NCI-H1092 (cell line): ENCODE measurements around the gene WDR45B.
"Not testable (repeated sequence)": the region's sequence is repeated elsewhere in the genome, so short reads cannot be mapped to it uniquely, and the experiment has no call there.

ENCODE experiments used
- DNase-seq: peaks from one replicate; lab custom pipeline; 2025; lab: John Stamatoyannopoulos, UW

WDR45B gene

DNA sequence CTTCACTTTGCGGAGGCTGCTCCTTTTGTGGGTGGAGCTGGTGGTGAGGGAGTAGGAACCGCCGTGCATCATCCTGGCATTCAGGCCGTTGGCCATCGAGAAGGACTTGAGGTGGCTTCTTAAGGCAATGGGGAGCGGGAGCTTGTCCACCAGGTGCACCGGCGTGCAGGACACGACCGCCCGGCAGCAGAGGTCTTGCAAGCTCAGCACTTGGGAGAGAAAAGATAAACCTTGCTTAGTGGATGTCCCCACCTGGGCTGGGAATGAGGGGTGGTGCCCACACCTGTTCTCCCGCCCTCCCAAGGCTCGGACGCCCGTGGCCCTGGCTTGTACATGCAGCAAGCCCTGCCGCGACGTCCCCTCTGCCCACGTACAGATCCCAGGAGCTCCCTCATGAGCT lies 9.7 kb upstream of the WDR45B start:
- no peak for DNase-seq

DNA sequence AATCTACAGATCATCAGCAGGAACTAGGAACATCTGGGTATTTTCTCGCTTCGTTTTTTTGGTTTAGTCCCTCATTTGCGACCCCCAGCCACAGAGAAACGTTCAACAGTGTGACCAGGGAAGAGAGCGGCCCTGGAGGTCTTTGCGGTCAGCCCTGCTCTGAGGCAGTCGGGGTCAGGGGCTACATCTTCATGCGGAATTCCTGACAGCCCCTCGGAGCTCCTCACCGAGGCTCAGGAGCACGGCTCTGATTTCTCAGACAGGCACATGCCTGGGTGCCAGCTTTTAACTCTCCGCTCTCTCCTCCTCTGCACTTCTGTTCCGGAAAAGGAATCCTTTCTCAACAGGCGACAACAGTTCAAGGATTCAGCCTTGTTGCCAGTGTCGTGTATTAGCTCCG lies 8.0 kb upstream of the WDR45B start:
- DNase-seq: no peak

DNA sequence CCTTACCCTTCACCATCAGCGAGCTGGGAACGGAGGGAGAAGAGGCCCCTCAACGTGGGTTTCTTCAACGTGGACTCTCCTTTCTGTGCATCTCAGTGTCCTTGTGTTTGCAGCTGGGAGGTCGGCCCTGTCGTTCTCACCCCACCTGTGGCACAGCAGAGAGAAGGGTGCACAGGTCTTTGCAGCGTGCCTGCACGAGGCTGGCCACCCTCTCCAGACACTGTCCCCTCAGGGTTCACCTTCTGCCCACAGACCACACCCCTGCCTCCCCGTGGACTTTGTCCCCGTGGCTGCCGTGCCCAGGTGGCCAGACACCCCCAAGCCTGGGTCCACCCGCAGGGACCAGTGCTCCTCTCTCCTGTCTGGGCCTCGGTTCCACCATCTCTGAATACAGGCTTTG lies 7.3 kb upstream of the WDR45B start:
- DNase-seq: no peak

DNA sequence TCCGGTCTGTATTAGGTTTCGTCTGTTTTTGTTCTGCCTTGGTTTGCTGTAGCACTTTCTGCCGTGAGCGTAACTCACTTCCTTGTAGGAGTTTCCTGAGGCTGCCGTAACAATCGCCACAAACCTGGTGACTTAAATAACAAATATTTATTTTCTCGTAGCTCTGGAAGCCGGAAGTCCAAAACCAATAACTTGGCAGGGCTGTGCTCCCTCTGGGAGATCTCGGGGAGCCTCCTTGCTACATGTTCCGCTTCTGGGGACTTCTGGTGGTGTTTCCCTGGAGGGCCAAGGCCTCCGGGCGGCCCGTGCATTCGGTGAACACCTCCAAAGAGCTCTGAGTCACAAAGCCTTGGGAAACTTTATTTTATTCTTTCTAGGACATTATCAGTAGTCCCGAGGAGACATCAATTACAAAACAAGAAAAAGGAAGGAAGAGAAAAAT lies 6.8 kb upstream of the WDR45B start:
- DNase-seq: no peak

DNA sequence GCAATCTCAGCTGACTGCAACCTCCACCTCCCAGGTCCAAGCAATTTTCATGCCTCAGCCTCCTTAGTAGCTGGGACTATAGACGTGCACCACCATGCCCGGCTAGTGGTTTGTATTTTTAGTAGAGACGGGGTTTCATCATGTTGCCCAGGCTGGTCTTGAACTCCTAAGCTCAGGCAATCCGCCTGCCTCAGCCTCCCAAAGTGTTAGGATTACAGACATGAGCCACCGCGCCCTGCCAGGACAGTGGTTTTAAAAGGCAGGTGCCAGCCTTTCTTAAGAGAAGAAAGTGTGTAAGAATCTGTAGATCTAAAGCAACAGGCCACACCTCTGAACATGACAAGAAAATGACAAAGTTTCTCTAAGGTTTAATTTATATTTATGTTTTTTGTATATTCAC lies 6.4 kb upstream of the WDR45B start:
- not testable (repeated sequence) for DNase-seq

DNA sequence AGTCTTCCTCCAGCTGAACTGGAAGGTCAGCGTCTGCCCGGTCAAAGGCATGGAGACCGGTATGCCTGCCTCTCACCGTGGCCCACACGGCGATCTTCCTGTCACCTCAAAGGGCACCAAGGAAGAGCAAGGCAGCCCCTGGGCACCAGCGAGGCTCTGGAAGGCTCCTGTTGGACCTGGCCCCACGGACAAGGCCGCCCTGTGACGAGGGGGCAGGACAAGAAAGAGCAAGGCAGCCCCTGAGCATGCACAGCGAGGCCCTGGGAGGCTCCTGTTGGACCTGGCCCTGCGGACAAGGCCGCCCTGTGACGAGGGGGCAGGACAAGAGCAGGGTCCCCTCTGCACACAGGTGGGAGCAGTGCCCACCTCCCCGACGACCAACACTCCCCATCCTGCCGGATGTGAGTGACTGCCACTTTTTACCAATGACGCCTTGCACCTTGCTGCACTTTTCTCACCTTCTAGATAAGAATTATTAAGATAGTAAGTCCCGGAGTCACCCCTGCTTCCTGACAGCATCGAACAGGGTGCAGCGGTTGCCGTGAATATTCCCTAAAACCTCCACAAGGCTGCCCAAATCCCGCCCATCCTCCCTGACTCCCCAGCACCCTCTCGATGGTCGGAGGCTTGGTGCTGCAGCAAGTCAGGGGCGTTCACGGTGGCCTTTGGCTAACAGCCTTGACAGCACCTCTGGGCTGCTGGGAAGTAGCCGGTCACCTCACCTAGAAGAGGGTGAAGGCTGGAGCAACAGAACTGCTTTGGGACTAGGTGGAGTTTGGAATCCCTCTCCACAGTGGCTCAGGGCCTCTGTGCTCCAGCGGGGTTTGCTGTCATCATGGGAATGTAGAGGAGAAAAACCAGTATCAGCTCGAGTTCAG lies 5.6 kb upstream of the WDR45B start:
- no peak for DNase-seq

DNA sequence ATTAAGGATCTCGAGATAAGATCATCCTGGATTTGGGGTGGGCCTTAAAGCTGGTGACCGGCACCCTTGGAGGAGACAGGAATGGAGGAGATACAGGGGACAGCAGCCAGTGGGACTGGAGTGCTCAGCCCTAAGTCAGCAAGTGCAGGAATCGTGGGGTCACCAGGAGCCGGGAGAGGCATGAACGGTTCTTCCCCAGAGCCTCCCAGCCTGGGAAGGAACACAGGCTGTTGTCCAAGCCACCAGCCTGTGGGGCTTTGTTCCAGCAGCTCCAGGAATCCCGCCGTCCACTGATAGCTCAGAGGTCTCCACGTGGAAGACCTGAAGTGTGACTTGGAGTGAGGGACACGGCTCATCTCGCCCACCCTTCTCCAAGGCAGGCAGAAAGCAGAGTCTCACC lies 2.5 kb upstream of the WDR45B start:
- no peak for DNase-seq

DNA sequence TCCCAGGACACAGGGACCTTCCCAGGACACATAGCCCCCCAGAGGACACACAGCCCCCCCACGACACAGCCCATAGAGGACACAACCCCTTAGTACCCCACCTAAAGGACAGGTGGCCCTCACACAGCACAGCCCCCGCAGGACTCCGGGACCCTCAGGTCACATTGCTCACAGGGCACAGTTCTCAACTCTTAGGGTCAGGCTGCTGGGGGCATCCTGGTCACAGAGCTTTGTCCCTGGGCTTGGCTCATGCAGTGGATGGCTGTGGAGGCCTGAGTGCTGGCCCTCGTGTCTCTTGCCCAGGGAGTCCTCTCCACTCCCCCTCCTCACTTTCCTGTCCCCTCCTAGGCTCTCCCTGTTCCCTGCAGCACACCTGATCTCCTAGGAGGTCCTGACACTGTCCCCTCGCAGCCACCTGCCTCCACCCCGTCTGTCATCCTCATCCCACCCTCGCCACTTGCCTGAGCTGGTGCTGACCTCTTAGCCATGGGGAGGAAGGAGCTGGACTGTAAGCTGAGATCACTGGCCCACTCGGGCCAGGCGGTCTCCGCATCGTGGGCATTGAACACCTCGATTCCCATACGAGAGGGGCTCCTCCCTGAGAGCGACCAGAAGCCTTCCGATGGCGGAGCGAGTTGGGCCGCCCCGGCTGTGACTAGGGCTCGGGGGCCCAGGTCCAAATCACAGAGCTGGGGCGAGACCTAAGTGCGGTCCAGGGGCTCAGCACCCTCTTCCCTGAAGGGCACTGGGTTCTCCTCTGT lies 1.4 kb upstream of the WDR45B start:
- no peak for DNase-seq

DNA sequence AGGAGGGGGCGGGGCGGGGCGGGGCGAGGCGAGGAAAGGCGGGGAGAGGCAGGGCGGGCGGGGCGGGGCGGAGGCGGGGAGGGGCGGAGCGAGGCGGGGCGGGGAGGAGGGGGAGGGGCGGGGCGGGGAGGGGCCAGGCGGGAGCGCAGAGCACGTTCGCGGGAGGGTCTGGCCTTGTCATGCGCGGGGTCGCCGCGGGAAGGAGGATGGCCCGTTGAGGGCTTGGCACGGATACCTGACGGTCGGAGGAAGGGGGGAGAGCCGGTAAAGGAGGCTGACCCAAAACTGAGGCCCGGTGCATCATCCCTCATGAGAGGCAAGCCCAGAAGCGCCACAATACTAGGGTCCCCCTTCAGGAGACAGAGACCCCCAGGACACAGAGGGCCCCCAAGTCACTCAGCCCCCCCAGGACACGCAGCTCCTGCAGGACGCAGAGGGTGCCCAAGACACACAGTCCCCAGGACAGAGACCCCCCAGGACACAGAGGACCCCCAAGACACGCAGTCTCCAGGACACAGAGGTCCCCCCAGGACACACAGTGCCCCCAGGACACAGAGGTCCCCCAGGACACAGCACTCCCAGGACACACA lies 593 bp upstream of the WDR45B start:
- no peak for DNase-seq

DNA sequence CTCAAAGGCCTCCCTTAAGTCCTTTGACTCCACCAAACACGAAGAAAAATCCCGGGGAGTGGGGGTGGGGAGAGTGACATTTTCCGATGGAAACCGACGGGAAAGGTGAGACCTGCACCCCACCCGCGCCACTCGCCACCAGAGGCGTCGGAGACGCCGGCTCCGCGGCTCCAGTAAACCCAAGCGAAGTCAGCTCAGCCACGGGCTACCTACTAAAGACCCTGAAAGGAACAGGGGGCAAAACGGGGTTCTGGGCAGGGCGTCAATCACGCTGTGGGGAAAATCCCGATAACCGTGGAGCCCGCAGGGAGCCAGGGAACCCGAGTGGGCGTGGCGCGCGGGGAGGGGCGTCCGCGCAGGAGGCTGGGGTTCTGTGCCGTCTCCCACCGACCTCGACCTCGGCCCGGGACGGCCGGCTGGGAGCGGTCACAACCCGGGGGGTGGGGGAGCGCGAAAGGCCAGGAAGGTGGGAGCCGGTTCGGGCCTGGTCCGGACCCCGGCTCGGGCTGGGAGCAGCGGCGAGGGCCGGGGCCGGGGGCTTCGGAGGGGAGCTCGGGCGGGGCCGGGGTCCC lies 565 bp downstream of the WDR45B start:
- DNase-seq: no peak

DNA sequence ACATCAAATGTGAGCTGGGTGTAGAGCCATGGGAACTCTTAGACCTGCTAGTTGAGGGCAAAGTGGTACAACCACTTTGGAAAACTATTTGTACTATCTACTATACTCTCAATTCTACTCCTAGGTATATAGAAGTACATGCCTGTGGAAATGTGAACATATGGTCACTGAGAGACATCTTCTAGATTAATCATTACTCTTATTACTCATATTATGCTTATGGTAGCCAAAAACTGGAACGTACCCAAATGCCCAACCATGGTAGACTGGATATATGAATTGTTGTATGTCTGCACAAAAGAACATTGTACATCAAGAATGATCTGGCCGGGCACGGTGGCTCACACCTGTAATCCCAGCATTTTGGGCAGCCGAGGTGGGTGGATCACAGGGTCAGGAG lies 2.7 kb downstream of the WDR45B start:
- no peak for DNase-seq

DNA sequence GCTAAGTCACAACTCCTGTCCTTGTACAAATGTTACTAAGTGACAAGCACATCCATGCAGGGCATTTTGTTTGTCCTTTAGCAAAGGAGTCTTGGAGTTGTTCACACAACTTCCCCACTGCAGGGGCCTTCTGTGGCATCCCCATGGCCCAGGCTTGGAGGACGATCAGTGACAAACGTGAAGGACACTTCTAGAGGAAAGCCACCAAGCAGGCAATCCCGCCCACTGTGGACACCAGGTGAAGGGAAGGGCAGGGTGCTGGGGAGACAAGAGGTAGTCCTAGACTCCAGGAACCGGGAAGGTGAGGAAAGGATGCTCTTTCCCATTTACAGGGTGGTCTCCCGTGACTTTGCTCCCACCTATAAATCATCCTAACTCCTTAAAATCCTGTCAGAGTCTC lies 4.1 kb downstream of the WDR45B start:
- DNase-seq: no peak

DNA sequence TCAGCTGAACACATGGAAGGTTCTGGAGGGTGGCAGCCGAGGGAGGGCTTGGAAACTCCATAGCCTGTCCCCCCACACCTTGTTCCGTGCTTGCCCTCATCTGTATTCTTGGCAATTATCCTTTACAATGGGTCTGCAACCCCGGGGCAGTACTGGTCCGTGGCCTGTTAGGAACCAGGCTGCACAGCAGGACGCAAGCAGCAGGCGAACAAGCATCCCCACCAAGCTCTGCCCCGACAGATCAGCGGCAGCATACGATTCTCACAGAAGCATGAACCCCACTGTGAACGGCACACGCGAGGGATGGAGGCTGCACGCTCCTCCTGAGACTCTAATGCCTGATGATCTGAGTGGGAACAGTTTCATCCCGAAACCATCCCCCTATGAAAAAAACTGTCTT lies 6.2 kb downstream of the WDR45B start:
- DNase-seq: no peak

DNA sequence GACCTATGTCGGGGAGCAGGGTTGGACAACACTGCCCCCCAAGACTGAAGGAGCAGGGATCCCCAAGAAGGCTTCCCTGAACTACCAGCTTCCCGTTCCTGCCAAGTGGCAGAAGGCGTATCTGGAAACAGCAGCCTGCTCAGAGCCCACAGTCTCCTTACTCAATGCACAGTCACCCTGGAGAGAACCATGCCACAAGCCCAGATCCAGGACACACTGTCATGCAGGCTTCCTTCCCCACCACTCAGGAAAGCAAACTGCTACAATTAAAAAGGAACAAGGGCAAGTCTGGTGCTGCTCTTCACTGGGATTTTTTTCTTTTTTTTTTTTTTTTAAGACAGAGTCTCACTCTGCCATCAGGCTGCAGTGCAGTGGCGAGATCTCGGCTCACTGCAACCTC lies 8.2 kb downstream of the WDR45B start:
- no peak for DNase-seq

DNA sequence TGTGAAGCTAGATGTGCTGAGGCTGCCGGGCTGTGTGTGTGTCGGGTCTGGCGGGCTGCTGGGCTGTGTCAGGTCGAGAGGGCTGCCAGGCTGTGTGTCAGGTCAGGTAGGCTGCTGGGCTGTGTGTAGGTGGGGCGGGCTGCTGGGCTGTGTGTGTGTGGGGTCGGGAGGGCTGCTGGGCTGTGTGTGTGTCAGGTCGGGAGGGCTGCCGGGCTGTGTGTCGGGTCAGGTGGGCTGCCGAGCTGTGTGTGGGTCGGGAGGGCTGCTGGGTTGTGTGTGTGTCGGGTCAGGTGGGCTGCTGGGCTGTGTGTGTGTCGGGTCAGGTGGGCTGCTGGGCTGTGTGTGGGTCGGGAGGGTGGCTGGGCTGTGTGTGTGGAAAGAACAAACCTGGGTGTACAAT lies 8.6 kb downstream of the WDR45B start:
- no peak for DNase-seq

DNA sequence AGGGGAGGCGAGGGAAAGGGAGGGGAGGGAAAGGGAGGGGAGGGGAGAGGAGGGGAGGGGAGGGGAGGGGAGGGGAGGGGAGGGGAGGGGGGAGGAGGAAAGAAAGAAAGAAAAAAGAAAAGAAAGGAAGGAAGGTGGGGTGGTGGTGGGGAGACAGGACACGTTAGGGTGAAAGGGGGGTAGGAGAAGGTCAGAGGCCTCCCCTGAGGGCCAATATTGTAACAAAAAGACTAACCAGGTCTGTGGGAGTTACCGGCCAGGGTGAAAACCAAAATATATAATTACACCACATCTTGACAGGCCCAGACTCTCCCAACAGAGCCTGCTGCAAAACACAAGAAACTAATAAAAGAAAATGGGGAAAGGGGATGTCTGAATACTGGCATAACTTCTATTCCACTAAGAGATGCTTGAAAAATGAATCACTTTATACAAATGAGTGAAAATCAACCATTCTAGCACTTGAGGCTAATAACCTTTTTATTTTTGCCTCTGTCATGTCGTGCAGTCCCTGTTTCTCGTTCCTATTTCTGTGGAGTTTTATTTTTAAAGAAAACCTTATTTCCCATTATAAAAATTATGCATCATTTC lies 10.0 kb downstream of the WDR45B start:
- no peak for DNase-seq

DNA sequence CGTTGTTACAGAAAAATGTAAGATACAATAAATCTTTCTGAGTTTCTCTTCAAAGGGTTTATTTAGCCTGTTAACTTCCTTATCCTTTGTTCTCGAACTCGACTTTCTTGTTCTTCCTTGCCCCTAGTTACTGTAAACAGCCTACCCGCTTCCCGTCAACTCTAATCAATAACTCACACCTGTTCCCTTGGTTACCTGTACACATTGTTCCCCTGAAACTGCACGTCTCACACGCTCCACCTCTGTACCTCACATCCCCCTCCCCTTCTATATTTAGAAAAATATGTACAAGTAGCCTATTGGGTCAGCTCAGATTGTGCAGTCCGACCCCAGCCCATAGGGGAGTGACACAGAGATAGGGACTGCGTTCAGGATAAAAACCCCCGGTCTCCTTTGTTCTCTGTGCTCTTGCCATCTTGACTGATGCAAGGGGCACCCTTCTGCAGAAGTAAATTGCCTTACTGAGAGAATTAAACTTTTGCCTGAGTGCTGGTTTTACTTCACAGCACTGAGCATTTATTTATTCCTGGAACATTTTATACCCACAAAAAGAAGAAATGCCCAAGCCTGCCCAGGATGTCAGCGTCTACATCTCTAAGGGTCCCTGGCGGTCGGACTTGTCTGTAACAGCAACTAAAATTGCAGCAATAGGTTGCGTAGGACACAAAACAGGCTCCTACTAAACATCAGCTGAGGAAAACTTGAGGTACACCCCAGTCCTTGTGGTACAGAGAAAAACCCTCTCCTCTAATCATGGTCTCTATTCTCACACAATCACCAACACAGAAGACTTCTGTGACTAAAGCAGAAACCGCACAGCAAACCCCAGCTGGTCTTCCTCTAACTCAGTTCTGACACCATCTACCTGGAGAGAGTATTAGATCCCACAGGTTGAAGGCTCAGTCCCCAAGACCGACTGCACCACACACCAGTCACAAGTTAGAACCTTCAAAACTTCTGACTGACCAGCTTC lies 11.3 kb downstream of the WDR45B start:
- DNase-seq: no peak

DNA sequence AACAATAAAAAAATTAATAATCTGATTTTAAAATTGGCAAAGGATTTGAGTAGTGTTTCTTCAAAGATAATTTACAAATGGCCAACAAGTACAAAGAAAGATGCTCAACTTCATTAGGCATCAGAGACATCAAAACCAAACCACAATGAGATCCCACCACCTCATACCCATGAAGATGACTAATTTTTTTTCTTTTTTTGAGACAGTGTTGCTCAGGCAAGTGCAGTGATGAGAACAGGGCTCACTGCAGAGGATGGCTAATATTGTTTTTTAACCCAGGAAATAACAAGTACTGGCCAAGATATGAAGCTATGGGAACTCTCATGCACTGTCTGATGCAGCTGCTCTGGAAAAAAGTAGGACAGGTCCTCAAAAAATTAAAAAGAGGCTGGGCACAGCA lies 14.9 kb downstream of the WDR45B start:
- DNase-seq: no peak

DNA sequence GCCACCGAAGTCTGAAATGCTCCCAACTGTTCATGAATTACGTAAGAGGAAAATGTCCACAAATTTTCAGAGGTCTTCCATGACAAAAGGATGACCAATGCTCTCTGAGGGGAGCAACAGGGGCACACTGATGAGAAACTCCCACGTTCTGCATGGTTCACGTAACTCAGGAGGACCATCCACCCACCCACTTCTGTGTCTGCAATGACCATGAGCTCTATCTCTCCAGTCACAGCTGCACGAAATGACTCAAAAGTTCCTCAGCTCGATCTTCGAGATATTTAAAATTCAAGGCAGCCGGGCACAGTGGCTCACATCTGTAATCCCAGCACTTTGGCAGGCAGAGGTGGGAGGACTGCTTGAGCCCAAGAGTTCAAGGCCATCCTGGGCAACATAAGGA lies 15.8 kb downstream of the WDR45B start:
- DNase-seq: no peak

DNA sequence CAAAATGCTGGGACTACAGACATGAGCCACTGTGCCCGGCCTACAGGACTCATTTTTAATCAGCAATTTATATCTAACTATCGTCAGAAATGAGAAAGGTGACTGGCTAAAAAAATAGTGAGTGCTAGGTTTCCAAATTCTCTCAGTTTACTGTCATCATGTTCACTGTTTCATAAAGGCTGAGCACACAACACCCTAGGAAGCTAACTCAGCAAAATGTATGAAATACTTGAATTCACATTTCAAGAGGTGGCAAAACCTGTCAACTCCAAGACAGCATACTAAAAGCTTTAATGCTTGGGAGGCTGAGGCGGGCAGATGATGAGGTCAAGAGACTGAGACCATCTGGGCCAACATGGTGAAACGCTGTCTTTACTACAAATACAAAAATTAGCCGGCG lies 16.7 kb downstream of the WDR45B start:
- DNase-seq: no peak

DNA sequence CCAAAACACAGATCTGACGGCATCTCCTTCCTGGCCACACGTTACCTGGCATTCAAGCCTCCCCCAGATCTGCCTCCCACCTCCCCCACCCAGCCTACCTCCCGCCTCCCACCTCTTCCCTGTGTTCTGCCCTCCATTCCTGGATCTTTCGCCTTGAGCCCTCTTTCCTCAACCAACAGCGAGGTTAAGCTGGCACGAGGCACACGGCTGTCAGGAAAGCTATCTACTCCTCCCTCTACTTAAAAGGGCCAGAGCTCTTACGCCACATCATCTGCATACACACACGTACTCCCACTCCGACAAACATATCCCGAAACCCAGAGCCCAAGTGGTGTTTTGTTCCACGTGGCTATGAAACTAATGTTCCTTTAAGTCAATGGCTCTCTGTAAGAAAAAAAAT lies 18.0 kb downstream of the WDR45B start:
- no peak for DNase-seq
